ENCODE measurements around the gene GBP1.
"Not testable (repeated sequence)": the region's sequence is repeated elsewhere in the genome, so short reads cannot be mapped to it uniquely, and the experiment has no call there.

The GBP1 gene

DNA sequence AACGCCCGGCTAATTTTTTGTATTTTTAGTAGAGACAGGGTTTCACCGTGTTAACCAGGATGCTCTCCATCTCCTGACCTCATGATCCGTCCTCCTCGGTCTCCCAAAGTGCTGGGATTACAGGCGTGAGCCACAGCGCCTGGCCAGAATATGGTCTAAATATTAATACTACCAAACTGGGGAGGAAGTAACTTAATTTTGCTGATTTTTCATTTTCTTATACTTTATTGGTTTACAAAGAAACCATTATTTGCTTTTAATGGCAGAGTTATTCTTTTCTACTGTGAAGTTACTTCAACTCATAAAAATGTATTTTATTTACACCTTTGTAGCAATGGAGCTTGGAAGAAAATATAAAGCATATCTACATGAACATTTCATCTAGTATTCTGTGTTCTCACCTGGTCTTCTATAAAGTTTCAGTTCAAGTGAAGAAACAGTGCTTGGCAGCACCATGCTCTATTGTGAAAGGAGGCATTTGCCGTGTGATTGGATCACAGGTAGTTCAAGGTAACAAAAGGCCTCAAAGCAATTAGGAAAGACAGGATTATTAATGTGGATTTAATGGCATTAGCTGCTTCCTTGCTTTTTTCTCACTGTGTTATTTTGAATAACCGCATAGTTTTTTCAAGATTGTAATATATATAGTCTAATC, 13.6 kb downstream of the GBP1 start:
- no peak for DNase-seq

DNA sequence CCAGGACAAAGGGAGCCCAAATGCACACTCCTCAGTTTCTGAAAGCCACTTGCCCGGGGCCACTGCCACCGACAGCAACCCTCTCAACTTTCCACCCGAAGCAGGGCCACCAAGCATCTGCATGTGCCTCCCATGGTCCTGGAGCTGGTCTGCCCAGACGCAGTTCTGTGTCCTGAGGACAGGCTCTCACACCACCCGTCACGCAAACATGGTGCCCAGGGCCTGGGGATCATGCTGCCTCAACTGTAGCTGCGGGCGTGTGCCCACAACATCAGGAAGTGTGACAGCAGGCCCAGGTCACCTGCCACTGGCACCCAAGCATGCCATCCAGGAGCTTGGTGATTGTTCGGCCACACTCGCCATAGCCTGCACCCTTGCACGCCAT, 14.4 kb downstream of the GBP1 start:
- no peak for DNase-seq

DNA sequence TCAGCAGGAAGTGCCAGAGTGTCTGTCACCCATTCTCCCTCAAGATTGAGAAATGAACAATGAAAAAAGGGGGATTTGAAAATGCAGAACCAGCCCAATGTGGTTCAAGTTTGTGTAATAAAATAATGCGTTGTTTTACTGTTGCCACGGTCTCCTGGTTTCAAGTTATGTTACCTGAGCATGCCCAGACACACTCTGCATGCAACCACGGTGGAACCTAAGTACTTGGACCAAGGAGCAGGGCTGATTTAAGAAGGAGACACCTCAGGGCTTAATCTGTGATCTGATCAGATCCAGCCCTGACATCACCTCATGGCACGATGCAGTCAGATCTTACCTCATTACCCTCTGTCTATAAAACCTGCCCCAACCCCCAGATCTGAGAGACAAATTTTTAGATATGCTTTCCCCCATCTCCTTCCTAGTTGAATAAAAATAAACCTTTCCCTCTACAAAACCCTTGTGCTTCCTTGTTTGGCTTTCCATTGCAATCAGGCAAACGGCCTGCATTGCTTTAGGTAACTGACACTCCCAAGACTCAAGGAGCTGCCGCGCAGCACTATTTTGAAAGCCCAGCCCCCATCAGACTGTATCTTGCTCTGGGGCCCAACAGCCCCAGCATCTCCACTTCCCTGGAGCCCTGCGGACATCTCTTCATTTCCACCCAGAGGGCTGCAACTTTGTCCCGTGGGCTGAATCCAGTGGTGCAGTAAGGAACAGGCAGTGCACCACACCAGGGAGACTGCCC, 14.9 kb downstream of the GBP1 start:
- DNase-seq, result not testable (repeated sequence)

DNA sequence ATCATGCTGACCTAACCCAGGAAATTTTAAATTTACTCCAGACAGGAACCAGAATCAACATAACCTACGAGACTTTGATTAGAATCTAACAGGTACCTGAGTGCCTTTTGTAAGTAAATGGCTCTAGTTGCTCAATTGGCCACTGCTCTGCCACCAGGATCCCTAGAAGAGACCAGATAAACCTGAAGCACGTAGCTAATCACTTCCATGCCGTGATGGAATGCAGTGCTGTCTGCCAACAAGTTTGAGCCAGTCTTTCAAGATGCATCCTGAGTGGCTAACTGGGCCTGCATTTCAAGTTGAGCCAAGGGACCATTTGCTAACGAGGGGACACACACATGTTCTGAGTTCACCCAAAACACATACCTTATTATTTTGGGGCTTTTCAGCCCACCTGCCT, 15.8 kb downstream of the GBP1 start:
- DNase-seq, result not testable (repeated sequence)

DNA sequence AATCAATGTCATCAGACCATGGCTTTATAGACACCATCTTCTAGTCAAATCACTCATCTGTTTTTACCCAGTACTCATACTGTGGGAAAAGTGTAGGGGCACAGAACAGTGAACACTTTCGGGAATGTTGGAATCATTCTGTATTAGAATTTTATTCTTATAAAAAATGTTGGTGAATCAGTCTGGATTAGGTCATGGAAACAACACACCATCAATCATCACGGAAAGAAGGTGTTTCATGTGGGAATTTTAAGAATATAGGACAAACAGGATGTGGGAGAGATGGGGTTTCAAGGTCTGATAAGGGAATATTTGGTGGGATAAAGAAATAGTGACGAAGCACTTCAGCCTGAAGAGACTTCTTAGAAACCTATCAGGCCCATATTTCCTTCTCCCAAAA, 17.3 kb downstream of the GBP1 start:
- DNase-seq, result no peak

DNA sequence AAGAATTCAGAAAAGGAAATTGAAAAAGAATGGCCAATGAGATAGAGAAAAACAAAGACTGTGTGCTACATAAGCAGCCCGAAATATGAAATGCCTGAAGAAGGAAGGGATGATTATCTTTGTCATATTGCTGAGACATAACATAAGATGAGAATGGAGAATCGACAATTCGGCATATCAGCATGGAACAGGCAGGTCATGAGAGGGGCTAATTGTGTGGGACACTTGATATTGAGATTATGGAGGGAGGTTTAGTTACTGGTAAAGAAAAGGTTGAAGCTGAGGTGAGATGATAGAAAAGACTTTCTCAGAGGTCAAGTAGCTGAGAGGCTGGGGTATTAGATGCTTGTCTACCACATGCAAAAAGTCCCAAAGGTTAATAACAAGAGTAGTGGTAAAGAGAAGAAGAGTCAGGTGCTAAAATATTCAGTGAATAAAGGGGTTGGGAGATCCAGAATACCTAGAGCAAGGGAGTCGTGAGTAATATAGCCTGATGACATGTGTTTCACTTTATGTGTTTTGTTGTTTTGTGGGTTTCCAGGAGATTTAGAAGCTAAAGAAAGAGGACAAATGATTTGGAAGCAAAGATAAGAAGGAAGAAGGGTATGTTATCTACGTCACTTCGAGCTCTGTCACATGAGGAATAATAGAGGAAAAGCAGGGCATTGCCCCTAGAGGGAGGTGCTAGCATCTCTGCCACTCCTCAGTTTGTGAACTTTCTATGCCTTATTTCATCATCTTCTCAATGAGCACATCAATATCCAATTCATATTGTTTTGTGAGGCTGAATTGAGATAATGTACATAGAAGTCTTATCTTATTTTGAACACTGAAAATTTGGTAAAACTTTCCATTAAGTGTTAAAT, 18.5 kb downstream of the GBP1 start:
- DNase-seq, result not testable (repeated sequence)

DNA sequence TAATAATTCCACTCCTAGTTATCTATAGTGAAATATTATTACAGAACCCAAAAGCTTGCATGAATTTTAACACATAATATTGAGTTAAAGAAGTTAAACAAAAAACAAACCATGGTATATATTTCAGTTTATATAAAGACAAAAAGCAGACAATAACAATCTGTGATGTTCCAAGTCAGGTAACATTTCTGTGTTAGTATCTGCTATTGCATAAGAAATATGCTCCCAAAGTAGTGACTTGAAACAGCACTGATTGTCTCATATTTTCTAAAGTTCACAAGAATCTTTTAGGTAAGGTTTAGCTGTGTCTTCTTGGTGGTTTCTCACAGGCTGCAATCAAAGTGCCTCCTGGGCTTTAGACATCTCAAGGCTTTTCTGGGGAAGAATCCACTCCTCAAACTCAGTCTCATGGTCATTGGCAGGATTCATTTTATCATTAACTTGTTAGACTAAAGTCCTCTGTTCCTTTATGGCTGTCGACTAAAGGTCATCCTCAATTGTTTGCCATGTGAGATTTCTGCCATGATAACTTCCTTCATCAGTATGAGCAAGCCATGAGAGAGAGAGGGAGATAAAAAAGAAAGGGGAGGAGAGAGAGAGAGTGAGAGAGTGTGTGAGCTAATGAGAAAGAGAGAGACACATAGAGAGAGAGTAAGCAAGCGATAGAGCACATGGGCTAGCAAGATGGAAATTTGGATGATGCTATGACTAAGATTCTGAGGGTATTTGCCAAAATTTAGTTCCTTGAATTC, 19.9 kb downstream of the GBP1 start:
- no peak for DNase-seq

DNA sequence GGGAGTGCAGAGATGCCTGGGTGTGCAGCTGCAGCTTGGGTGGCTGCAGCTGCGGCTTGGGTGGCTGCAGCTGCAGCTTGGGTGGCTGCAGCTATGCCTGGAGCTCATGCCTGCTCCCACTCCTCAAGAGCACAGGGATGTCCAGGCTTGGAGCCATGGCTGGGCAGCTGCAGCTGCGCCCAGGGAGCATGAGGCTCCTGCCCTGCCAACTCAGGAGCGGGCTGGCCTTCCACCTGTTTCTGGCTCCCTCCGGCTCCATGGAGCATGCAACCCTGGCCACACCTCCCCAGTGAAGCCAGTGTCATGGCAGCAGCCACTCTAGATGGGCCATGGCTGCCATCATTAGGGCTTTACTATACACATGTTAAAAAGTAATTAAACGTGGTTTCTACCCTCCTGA, 21.1 kb downstream of the GBP1 start:
- no peak for DNase-seq

DNA sequence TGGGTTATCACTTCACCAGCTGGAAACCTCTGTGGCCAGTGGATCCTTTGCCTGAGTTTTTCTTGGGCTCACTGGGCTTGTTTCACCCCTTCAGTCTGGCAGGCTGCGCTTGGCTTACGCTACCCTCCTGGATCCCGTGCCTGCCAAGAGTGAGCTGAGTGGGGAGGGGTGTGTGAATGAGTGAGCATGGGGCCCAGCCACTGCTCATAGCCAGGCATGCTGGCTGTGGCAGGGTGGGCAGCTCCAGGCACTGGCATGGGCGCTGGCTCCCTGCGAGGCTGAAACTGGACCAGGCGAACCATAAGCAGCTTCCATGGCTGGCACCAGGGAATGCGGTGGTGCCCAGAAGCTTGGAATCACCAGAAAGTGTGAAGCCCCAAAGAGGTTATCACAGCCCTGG, 22.5 kb downstream of the GBP1 start:
- no peak for DNase-seq

DNA sequence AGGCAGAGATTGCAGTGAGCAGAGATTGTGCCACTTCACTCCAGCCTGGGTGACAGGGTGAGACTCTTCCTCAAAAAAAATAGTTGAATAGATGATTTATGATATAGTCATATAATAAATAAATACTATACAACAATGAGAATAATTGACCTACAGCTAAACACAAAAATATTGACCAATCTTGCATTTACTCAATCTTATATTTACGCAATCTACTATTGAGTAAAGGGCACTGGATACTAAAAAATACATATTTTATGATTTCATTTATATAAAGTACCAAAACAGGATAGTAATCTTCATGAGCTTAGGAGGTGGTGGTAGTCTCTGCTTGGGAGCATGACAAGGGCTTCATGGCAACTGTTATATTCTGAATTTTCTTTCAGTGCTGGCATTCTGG, 23.3 kb downstream of the GBP1 start:
- no peak for DNase-seq

DNA sequence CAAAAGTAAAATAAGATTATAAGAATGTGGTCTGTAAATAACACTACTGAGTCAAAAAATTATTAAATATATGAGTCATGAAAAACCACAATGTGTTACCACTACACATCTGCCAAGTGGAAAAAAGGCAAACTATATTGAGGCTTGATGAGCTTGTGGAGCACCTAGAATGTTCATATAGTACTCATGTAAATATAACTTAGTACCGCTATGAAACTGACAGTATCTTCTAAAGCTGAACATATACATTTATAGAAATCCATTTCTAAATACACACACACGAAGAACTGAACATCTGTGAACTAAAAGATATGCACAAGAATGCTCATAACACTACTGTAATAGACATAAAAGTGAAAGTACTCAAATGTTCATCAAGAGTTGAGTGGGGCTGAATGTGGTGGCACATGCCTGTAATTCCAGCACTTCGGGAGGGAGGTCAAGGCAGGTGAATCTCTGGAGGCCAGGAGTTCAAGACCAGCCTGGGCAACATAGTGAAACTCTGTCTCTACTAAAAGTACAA, 23.8 kb downstream of the GBP1 start:
- no peak for DNase-seq

DNA sequence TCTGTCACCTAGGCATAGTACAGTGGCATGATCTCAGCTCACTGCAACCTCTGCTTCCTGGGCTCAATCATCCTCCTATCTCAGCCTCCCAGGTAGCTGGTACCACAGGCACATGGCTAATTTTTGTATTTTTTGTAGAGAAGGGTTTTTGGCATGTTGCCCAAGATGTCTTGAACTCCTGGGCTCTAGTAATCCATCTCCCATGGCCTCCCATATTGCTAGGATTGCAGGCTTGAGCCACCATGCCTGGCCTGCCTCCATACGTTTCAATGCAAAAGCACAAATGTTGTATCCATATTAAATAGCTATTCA, 24.7 kb downstream of the GBP1 start:
- no peak for DNase-seq

DNA sequence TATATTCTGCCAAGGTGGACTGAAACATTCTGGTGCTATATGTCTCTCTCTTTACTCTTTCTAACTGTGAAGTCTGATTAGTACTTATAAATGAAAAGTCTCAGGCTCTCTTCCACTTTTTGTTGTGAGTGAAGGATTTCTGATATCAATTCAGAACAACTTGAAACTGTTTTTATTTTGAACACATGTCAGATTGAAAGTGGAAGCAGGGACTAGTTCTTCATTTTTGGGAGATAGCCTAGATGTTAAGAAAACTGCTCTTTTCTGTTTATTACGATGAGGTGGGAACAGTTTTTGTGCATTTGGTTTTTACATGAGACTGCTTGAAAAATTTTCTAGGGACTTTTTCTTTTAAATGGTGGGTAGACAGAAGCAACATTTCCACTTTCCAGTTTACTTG, 27.8 kb downstream of the GBP1 start:
- DNase-seq, result no peak

DNA sequence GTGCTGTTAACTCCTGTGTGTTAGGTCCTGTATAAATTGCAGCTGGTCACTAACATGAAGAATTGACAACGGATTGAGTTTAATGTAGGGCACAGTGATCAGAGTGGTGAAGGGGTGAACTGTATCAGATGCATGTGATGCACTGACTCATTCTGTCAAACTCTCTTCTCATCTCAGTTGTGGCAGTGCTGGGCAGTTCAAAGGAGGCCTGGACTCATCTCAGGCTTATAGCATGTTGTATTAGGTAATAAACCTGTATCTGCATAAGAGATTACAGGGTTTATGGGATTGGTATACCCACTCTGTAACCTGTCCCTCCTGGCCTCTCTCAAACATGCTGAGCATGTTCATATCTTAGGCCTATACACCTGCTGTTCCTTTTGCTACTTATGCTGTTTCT, 29.9 kb downstream of the GBP1 start:
- no peak for DNase-seq

DNA sequence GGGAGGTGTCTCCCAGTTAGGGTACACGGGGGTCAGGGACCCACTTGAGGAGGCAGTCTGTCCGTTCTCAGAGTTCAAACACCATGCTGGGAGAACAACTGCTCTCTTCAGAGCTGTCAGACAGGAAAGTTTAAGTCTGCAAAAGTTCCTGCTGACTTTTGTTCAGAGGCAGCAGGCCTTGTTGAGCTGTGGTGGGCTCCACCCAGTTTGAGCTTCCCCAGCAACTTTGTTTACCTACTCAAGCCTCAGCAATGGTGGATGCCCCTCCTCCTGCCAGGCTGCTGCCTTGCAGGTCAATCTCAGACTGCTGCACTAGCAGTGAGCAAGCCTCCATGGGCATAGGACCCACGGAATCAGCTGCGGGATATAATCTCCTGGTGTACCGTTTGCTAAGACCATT, 31.0 kb downstream of the GBP1 start:
- DNase-seq, result not testable (repeated sequence)

DNA sequence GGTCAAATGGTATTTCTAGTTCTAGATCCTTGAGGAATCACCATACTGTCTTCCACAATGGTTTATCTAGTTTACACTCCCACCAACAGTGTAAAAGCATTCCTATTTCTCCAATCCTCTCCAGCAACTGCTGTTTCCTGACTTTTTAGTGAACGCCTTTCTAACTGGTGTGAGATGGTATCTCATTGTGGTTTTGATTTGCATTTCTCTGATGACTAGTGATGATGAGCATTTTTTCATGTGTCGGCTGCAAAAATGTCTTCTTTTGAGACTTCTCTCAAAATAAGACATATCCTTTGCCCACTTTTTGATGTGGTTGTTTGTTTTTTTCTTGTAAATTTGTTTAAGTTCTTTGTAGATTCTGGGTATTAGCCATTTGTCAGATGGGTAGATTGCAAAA, 36.0 kb downstream of the GBP1 start:
- DNase-seq, result not testable (repeated sequence)

DNA sequence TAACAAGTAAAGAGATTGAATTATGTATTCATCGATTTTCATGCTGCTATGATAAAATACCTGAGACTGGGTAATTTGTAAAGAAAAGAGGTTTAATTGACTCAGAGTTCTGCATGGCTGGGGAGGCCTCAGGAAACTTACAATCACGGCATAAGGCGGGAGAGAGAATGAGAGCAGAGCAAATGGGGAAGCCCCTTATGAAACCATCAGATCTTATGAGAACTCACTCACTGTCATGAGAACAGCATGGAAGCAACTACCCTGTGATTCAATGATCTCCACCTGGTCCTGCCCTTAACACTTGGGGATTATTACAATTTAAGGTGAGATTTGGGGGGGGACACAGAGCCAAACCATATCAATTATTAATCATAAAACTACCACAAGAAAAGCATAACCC, 39.1 kb downstream of the GBP1 start:
- no peak for DNase-seq

DNA sequence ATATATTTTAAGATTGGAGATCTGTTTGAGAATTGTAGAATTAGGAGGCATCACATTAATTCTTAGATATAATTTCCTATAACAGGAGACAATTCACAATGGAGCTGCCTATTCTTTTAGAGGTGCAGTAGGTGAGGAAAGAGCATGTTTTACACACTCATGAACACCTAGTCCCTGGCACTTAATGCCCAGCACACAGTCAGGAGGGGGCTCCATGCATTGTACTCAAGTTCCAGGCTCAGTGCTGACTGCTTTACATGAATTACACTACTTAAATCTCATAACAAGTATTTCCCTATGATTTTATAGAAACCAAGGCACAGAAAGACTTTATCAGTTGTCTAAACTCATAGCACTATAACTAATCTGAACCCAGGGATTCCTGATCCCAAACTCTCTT, 42.0 kb downstream of the GBP1 start:
- DNase-seq, result no peak

DNA sequence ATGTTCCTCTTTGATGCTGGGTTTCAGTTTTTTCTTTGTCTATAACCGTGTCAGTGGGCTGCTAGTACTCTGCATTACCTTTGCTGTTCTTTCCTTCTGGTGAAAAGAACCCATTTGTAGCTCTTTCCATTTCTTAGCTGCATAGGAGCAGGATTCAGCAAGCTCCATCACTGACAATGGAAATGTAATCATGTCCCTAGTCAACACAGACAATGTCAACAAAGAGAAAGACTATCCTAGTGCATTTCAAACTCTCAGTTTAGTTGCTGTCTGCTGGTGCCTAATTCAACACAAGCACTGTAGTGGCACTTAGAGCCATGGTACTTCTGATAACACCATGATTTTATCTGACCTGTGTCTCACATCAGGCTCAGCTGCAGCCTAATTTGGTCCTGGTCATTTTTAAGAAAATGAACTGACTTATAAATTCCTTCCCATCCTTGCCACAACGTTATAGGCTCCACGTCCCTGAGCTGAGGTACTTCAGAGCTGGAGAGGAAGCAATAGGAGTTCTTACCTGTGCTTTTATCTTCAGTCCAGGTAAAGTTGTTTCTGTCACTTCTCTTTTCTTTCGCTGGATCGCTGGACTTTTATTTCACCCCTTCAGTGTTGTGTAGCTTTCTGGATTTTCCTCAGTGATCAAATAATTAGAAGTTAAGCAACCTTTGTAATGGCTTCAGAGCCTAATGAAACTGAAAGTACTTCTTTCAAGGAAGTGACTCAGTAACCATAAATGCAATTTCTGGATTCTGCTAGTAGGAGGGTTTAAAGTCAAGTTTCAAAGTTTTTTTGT, 42.6 kb downstream of the GBP1 start, which contains the start of gene GBP3:
Gene GBP3, minus strand, starts transcription at position 700 of the 793 bp plus-strand sequence. CDS start 2,145 bp downstream, outside the sequence.
- no peak for DNase-seq

DNA sequence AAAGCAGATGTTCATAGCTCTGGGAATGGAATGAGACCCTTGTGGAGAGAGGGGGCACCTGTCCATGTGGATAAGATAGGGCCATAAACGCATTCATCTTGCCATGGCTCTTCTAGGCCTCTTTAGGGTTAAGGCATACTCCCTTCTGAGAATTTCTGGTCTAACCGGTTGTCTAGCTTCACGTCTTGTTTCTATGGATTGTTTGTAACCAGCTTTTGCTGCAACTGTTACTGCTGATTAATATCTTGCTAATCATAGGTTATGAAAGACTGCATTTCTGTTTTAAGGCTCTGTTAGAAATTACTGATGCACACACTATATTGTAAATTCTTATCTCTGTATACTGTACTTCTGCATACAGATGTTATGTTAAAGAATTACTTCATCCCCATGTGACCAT, 46.7 kb downstream of the GBP1 start:
- not testable (repeated sequence) for DNase-seq

DNA sequence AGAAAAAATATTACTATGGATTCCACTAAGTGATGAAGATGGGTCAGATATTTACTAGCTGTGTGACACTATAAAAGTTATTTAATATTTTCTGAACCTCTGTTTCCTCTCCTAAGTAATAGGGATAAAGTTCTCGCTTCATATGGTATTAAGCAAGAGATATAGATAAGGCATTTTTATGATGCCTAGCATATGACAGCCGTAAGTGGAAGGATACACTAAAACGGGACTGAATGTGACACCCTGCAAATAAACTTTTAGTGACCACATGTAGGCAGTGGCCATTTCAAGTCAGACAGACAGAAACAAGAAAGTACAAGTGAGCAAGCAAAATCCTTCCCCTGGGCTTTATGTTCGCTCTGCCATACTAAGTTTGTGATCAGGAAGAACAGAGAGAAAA, 56.5 kb downstream of the GBP1 start:
- no peak for DNase-seq

All from NCI-H2171 (cell line).